Measurements from ENCODE around the gene NR1D1.

NR1D1 gene

GRCh38 chr17:40075201-40075941, 25.0 kb downstream of the NR1D1 start:
- DNase-seq (ENCODE audit: low read depth in 2 of 2): peak; percentile 34 to 49

DNA sequence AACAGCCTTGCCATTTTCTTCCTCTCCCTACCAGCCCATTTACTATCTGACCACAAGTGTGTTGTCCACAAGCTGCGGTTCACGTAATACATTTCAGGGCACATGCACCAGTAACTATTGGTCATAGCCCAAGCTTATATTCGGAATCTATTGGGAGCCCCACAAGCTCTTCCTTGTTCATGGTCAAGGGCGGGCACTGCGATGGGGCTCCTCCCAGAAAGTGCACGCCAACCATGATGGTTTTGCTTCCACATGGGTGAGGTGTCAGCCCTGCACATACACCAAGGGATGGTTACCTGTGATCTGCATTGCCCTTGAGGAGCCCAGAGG, 25.6 kb downstream of the NR1D1 start:
- no peak for DNase-seq (ENCODE audit: low read depth in 2 of 2)

DNA sequence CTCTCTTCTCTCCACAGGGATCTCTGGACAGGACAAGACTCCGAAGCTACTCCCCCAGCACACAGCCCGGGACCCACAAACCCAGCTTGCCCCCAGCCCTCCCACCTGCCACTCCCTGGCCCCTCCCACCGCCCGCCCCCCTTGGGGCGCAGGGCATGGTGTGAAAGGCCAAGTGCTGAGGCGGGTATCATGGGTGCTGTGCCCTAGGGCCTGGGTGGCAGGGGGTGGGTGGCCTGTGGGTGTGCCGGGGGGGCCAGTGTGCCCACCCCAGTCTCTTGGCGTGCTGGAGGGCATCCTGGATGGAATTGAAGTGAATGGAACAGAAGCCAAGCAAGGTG, 26.2 kb downstream of the NR1D1 start:
- no peak for DNase-seq (ENCODE audit: low read depth in 2 of 2)

DNA sequence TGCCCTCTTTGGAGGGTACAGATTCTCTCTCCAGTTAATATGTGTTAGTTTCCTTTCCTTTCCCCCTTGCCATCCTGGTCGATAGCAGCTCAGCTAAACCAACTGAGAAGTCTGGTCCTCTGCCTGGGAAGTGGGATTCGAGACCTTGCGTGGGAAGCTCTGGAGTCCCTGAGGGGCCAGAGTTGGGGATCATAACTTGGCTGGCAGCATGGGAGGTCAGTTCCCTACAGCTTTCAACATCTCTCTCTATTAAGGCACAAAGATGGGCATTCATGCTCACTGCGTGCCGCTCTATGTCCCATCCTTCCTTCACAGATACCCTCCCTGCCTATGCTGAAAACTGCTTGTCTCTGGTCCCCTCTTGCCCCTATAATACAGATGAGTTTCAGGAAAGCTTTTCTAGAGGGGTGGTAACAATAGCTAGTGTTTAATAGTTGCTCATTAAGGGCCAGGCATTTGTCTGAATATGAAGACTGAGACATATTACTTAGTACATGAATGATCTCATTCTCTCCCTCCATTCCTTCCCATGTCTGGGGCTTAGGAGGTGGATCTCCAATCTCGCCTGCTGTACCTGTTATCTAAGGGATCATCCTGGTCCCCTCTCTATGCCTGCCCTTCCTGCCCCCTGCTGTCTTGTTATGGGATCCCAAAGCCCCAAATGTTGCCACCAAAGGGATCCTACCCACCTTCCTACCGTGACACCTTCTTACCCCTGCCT, 26.8 kb downstream of the NR1D1 start:
- DNase-seq (ENCODE audit: low read depth in 2 of 2): no peak

GRCh38 chr17:40072735-40073346, 27.5 kb downstream of the NR1D1 start:
- DNase-seq (ENCODE audit: low read depth in 2 of 2): no peak

GRCh38 chr17:40072040-40072734, 28.2 kb downstream of the NR1D1 start:
- DNase-seq (ENCODE audit: low read depth in 2 of 2): no peak

DNA sequence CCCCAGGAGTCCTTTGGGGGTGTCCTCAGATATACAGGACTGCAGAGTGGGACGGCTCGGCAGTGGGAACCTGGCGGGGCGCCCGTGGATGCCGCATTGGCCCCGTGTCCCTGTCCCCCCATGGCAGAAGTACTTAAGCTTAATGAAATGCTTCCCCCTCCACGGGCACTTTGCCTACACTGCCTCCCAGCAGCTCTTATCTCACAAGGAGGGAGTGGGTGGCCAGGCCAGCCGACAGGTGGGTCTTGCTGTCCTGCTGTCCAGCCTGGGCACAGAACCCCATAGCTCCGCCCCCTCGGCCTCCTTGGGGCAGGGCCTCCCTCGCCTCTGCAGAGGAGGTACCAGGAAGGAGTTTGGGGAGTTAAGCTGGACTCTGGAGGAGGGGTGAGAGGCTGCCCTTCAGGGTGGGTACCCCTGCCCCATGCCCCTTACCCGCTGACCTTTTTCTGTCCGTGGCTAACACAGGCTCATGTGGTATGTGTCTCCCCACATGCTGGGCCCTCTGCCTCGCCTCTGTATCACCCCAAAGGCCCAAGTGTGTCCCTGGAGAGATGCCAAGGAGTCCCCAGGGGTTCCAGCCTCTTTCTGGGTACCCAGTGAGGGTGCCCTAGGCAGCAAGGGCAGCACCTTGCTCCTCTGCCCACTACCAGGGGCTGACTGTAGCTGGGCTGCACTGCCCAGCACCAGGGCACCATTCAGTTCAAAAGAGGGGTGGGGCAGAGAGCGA, 28.9 kb downstream of the NR1D1 start:
- DNase-seq (ENCODE audit: low read depth in 2 of 2): no peak

DNA sequence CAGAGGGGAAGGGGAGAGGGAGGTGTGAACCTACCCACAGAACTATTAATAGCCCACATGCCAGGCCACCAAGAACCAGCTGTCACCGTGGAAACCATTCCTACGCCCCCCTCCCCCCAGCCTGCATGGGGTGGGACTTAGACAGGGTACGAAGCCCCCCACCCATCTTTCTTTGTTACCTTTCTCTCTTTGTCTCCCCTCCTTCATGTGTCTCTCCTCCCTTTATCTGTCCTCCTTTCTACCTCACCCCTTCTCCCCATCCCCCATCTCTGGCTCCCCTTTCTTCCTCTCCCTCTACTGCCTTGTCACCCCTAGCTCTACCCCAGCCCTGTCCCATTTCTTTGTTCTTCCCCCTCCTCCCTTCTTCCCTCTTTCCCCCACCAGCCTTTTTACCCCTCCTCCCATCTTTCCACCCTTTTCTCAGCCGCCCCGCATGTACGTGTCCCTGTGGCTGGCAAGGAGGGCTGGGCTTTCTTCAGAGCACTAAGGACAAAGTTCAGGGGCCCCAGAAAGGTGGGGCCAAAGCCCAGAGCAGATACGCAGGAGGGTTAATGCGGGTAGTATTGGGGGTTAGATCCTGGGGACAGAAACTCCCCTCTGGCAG, 29.6 kb downstream of the NR1D1 start:
- no peak for DNase-seq (ENCODE audit: low read depth in 2 of 2)

DNA sequence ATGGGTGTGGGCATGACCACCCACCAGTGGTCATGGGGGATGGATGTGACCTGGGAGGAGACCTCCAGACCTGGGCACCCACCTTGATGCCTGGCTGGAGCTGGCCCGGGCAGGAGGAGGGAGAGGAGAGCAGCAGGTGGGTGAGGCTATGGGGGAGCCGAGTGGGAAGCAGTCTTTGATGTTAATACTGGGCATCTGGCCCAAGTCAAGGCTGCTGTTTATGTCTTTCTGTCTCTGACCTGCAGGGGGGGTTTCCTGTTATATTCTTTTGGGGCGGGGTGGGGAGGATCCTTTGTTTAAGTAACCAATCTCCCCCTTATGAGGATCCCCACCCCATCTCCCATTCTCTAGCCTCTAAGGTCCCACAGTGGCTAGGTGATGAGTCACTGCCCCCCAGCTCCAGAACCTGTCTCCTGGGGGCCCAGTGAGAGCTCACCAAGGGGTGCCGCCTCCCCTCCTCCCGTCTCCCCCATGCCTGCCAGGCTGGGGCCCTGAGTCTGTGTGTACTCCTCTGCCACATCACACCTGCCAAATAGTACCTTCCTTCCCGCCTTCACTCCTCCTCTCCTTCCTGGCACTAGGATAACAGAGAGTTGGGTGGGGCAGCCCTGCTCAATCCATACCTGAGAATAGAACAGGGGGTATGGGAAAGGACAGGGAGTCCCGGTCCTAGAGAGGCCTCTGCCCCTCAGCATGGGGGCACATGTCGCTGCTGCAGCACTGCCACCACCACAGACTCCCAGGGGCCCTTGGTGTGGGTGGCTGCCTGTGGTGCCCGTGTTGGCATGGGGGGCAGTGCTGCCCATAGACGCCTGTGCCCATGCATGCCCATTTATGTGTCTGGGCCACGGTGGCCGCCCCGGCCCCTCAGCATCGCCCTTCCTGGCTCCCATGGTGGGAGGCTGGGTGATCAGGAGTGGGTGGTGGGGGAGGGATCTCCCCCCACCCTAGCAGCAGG, 30.4 kb downstream of the NR1D1 start:
- no peak for DNase-seq (ENCODE audit: low read depth in 2 of 2)

GRCh38 chr17:40068917-40069750, 31.3 kb downstream of the NR1D1 start:
- peak; percentile 45 to 50 for DNase-seq (ENCODE audit: low read depth in 2 of 2)

DNA sequence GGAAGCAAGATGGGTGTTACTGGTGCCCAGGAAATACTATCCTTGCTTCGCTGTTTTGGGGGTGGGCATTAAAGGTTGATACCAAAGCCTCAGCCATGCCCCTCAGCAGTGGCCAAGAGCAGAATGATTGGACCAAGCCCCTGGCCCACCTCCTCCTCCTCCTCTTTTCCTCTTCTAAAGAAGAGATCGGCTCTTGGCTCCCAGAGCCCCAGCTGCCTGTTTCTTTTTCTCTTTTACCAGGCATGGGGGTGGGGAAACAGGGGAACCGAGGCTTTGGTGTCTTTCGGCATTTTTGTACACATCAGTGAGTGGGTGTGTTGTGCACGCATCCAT, 31.8 kb downstream of the NR1D1 start:
- no peak for DNase-seq (ENCODE audit: low read depth in 2 of 2)

DNA sequence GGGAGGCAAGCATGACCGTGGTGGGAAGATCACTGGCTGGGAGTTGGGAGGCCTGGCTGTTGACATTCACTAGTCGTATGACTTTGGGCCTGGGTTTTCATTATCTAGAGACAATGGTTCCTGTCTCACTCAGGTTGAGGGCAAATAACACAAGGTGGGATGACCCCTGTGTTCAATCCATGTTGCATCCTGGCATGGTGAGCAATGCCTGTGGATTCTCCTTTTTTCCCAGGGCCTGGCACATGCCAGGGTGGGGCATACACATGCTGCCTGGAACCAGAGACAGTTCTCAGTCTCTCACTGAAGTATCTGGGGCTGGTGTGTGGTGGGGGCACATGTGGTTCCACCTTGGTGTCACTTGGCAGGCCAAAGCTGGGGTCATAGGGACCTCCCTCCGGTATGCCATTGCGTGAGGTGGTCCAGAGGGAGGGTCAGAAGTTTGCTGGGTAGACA, 32.2 kb downstream of the NR1D1 start:
- DNase-seq (ENCODE audit: low read depth in 2 of 2): no peak

DNA sequence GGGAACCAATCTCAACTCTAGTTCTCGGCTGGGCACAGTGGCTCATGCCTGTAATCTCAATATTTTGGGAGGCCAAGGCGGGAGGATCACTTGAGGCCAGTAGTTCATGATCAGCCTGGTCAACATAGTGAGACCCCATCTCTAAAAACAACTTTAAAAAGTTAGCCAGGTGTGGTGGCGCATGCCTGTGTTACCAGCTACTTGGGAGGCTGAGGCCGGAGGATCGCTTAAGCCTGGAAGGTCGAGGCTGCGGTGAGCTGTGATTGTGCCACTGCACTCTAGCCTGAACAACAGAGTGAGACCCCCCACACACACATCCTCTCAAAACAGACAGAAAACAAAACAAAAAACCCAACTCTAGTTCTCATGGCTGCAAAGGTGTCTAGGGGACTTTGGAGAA, 32.7 kb downstream of the NR1D1 start:
- no peak for DNase-seq (ENCODE audit: low read depth in 2 of 2)

- no peak for DNase-seq (ENCODE audit: low read depth in 2 of 2)
These were observed 34.4 kb downstream of the NR1D1 start for GRCh38 chr17:40065769-40066510.

DNA sequence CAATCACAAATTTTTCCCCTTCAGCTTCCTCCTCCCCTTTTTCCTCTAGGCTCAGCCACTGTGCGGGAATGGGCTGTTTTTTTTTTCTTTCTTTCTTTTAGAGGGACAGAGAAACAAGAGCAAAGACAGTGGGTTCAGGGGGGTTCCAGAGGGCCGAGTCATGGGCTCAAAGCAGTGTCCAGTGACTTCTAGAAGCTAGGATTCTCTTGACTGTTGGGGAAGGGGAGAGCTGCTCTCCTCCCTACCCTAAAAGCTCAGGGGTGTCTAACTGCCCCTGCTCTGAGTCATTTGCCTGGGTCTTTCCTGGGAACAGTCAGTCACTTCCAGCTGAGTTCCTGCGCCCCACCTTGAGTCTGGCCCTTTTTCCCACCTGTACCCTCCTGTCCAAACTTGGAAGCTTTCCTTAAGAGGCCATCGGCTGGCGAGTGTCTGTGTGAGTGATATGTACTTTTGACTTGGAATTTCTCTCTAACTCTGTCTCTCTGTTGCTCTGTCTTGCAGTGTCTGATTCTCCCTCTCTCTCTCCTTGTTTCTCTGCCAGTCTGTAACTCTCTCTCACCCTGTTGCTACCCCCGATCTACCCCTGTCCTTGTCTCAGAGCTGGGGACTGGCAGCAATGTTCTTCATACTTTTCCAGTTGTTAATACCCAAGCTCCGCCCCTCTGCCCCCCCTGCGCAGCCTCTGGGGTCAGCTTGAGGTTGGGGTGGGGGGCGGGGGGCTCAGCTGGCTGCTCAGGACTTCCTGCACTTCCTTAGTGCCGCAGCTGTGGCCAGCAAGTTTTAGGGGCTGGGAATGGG, 35.2 kb downstream of the NR1D1 start:
- no peak for DNase-seq (ENCODE audit: low read depth in 2 of 2)

- DNase-seq (ENCODE audit: low read depth in 2 of 2): no peak
These were observed 36.4 kb downstream of the NR1D1 start for GRCh38 chr17:40063901-40064531.

DNA sequence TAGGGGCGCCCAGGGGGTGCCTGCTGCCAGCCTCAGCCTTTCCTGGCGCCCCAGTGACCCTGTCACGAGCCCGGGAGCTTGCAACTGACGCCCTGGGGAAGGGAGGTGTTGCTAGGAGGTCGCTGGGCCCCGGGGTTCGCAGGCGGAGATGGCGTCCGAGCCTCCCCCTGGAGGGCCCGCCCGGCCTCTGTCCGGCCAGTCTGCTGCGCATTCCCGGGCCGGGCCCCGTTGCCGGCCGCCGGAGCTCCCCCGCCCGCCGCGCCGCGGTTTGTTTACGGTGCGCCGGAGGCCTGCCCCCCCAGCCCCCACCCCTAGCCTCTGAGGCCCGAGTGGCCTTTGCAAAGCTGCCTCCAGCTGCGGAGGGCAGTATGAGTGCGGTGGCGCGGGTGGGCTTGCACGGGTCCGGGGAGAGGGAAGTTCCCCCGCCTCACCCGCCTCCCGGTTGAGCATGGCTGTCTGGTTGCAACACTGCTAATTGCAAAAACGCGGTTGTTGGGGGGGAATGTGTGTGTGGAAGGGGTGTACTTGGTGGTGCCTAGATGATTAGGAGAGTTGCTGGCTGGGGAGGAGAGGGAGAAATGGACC, 37.1 kb downstream of the NR1D1 start:
- DNase-seq (ENCODE audit: low read depth in 2 of 2): no peak

Measured in stimulated activated CD8-positive, alpha-beta memory T cell treated with anti-CD3 and anti-CD28 coated beads, Interleukin-7, amount 100 ng/mL, for 1 hour (primary cell).